Caco-2 (cell line): ENCODE data around the gene RPL22L1. TPM values are rescaled to one million over a fixed set of nuclear protein-coding genes. Genes with fewer than 3 reads are reported as not detected.
"Not testable (repeated sequence)": the region's sequence is repeated elsewhere in the genome, so short reads cannot be mapped to it uniquely, and the experiment has no call there.

Experiments used
- BruUV-seq: library from RNA; stranded (reverse); fragments of 400-500 nt; replicated peaks from 2 replicates; lab custom pipeline; 2021; lab: Mats Ljungman, UMichigan
- CTCF ChIA-PET: fragments of 300-600 bp; sonication (Branson Sonifier 250); formaldehyde crosslinking; loops from one replicate; lab custom pipeline; 2022; ENCODE audit warnings: antibody characterized with exemption; lab: Charles Lee
- POLR2A ChIA-PET: fragments of 300-600 bp; sonication (Branson Sonifier 250); formaldehyde crosslinking; loops from one replicate; lab custom pipeline; 2022; ENCODE audit warnings: antibody characterized with exemption; lab: Charles Lee
- DNase-seq, 2 experiments: peaks; one replicate each; pipeline versions ENCODE4 v3.0.0 to v3.0.0-alpha.2; 2020 to 2022
- H3K27me3 ChIP-seq: replicated peaks from 2 replicates; pipeline ENCODE4 v1.6.0; 2011; ENCODE audit warnings: low read length; ENCODE audit not compliant: control insufficient read depth, insufficient read depth
- H3K36me3 ChIP-seq: 2 replicates; pipeline ENCODE4 v1.5.1; 2011; ENCODE audit warnings: low read length; ENCODE audit not compliant: control insufficient read depth, insufficient read depth
- H3K4me1 ChIP-seq: fragments of 250-450 bp; sonication (Bioruptor Pico); 2 replicates; pipeline ENCODE4 v1.5.1; 2020; ENCODE audit warnings: mild to moderate bottlenecking
- H3K4me3 ChIP-seq: 2 replicates; pipeline ENCODE4 v1.5.1; 2011; ENCODE audit warnings: low read depth, mild to moderate bottlenecking, control low read depth, low read length
- H3K9me3 ChIP-seq: fragments of 250-450 bp; sonication (Bioruptor Pico); 2 replicates; pipeline ENCODE4 v1.5.1; 2020; ENCODE audit warnings: mild to moderate bottlenecking, moderate library complexity
- H3K27ac Mint-ChIP-seq: one replicate; pipeline ENCODE4 v1.8.0; 2022; ENCODE audit warnings: mixed read lengths; ENCODE audit not compliant: unreplicated experiment
- H3K27me3 Mint-ChIP-seq: one replicate; pipeline ENCODE4 v1.8.0; 2022; ENCODE audit warnings: mixed read lengths; ENCODE audit not compliant: insufficient read depth, unreplicated experiment
- H3K36me3 Mint-ChIP-seq: one replicate; pipeline ENCODE4 v1.8.0; 2022; ENCODE audit warnings: mild to moderate bottlenecking, mixed read lengths; ENCODE audit not compliant: insufficient read depth, unreplicated experiment
- H3K4me1 Mint-ChIP-seq: one replicate; pipeline ENCODE4 v1.8.0; 2022; ENCODE audit warnings: low read depth, mixed read lengths; ENCODE audit not compliant: unreplicated experiment
- H3K4me3 Mint-ChIP-seq: one replicate; pipeline ENCODE4 v1.8.0; 2022; ENCODE audit warnings: mild to moderate bottlenecking, moderate library complexity, mixed read lengths; ENCODE audit not compliant: unreplicated experiment
- H3K9me3 Mint-ChIP-seq: one replicate; pipeline ENCODE4 v1.8.0; 2022; ENCODE audit warnings: mixed read lengths; ENCODE audit not compliant: unreplicated experiment
- intact Hi-C: fragments of 100-400 bp; cut with micrococcal nuclease; formaldehyde crosslinking; loops from one replicate; pipeline ENCODE4 v1.10.0; 2022; ENCODE audit not compliant: unreplicated experiment
- total RNA-seq: library from RNA; stranded (reverse); gene quantifications from 2 replicates; pipeline ENCODE4 v1.2.3, GENCODE V29; 2022
- TF ChIP-seq, protein P1 (sequence below), 2 experiments: fragments of 200-600 bp in 1 of 2; IDR thresholded peaks; 1 replicate in 1 of 2; 2 replicates in 1 of 2; pipeline versions ENCODE4 v1.5.1 to v1.8.0; 2011 to 2022; ENCODE audit warnings: antibody characterized with exemption in 1 of 2, control low read depth in 1 of 2, inconsistent platforms in 1 of 2, low read depth in 1 of 2, low read length in 1 of 2, mild to moderate bottlenecking in 1 of 2, moderate library complexity in 1 of 2; ENCODE audit not compliant: insufficient read depth in 1 of 2, severe bottlenecking in 1 of 2, unreplicated experiment in 1 of 2

The RPL22L1 gene
- total RNA-seq, 1 experiment from 2014 or later, result 31.1 TPM

DNA sequence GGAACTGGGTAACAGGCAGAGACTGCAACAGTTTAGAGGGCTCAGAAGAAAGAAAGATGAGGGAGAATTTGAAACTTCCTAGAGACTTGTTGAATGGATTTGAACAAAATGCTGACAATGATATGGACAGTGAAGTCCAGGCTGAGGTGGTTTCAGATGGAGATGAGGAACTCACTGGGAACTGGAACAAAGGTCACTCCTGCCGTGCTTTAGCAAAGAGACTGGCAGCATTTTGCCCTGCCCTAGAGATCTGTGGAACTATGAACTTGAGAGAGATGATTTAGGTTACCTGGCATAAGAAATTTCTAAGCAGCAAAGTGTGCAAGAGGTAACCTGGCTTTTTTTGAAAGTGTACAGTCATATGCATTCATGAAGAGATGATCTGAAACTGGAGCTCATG is 26.8 kb upstream of the RPL22L1 start:
- POLR2A ChIA-PET, result no interaction called here

DNA sequence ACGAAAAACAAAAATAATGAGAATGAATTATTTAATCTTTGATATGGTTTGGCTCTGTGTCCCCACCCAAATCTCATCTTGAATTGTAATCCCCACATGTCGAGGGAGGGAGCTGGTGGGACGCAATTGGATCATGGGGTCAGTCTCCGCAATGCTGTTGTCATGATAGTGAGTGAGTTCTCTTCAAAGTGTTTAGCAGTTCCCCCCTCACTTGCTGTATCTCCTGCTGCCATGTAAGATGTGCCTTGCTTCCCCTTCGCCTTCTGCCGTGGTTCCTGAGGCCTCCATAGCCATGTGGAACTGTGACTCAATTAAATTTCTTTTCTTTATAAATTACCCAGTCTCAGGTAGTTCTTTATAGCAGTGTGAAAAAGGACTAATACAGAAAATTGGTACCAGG is 26.3 kb upstream of the RPL22L1 start:
- H3K4me3 ChIP-seq, H3K9me3 Mint-ChIP-seq, H3K4me1 Mint-ChIP-seq, H3K27me3 ChIP-seq, H3K4me1 ChIP-seq, POLR2A ChIA-PET, CTCF ChIA-PET, H3K36me3 ChIP-seq, H3K9me3 ChIP-seq, intact Hi-C loops, H3K27me3 Mint-ChIP-seq, H3K36me3 Mint-ChIP-seq, H3K4me3 Mint-ChIP-seq, DNase-seq, BruUV-seq, H3K27ac Mint-ChIP-seq: not testable (repeated sequence)

More for the DNA sequence above, 26.8 kb upstream of the RPL22L1 start:
- CTCF ChIA-PET, result no interaction called here
- Histone ChIP-seq H3K27me3 (no peaks in the 10 kb centered on the region), H3K4me1 (no peaks in the 10 kb centered on the region), H3K9me3 (0 out of 2 replicates have a peak, but pooled peaks cover 3% of the 10 kb centered on the region), H3K4me3 (no peak overlapping the region), H3K36me3 (no peaks in the 10 kb centered on the region)
- H3K9me3 Mint-ChIP-seq, result no peaks in the 10 kb centered on the region
- no peak overlapping the region for H3K4me3 Mint-ChIP-seq
- no peak for DNase-seq
- TF ChIP-seq, protein P1, sequence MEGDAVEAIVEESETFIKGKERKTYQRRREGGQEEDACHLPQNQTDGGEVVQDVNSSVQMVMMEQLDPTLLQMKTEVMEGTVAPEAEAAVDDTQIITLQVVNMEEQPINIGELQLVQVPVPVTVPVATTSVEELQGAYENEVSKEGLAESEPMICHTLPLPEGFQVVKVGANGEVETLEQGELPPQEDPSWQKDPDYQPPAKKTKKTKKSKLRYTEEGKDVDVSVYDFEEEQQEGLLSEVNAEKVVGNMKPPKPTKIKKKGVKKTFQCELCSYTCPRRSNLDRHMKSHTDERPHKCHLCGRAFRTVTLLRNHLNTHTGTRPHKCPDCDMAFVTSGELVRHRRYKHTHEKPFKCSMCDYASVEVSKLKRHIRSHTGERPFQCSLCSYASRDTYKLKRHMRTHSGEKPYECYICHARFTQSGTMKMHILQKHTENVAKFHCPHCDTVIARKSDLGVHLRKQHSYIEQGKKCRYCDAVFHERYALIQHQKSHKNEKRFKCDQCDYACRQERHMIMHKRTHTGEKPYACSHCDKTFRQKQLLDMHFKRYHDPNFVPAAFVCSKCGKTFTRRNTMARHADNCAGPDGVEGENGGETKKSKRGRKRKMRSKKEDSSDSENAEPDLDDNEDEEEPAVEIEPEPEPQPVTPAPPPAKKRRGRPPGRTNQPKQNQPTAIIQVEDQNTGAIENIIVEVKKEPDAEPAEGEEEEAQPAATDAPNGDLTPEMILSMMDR (IDR thresholded peaks at IDR 0.05; ENCODE audit: insufficient read depth in 1 of 2, low read depth in 1 of 2, low read length in 1 of 2, severe bottlenecking in 1 of 2, unreplicated experiment in 1 of 2), result no peak
- no peaks in the 10 kb centered on the region for H3K27me3 Mint-ChIP-seq
- intact Hi-C loops, result no loop called here
- H3K4me1 Mint-ChIP-seq, result no peaks in the 10 kb centered on the region
- no peak overlapping the region for H3K27ac Mint-ChIP-seq
- BruUV-seq, result no TSS peak
- H3K36me3 Mint-ChIP-seq, result peaks cover 10% of the 10 kb centered on the region

DNA sequence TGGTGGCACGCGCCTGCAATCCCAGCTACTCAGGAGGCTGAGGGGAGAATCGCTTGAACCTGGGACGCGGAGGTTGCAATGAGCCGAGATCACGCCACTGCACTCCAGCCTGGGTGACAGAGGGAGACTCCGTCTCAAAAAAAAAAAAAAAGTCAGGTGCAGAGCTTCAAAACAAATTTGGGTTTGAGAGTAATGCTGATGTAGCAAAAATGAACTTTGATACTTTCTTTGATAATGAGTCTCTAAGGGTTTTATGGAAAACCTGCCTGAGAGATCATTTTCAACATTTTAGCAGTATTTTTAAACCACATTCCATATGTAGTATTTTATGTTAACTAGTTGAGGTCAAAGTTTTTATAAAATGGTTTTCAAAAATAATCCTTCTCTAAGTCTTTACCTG is 23.9 kb upstream of the RPL22L1 start:
- Histone ChIP-seq H3K9me3 (0 out of 2 replicates have a peak, but pooled peaks cover 3% of the 10 kb centered on the region), H3K27me3 (no peaks in the 10 kb centered on the region), H3K4me1 (no peaks in the 10 kb centered on the region), H3K4me3 (no peak overlapping the region), H3K36me3 (no peaks in the 10 kb centered on the region)
- Mint-ChIP-seq H3K27me3 (no peaks in the 10 kb centered on the region), H3K4me1 (no peaks in the 10 kb centered on the region), H3K36me3 (peaks cover 10% of the 10 kb centered on the region), H3K9me3 (no peaks in the 10 kb centered on the region), H3K4me3 (no peak overlapping the region), H3K27ac (no peak overlapping the region)
- CTCF ChIA-PET, result no interaction called here
- intact Hi-C loops, result no loop called here
- TF ChIP-seq, protein P1 (IDR thresholded peaks at IDR 0.05; ENCODE audit: insufficient read depth in 1 of 2, low read depth in 1 of 2, low read length in 1 of 2, severe bottlenecking in 1 of 2, unreplicated experiment in 1 of 2), result no peak
- POLR2A ChIA-PET, result no interaction called here
- no TSS peak for BruUV-seq
- no peak for DNase-seq

DNA sequence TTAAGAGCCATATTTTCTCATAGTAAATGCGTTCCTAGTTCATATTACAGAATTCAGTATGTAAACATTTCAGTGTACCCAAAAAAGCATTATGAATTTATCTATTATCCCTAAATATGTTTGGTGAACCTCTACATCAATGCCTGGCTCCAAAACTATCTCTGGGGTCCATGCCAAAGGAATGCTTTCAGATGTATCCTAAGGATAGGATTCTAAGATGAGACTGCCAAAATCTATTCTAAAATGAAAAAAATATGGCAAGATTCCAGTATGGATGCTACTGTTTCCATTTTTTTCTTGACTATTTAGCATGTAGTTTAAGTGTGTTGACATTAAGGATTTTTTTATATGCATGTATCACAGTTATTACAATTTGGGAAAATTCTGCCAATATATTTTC is 19.6 kb upstream of the RPL22L1 start:
- Mint-ChIP-seq H3K4me3 (no peak overlapping the region), H3K4me1 (no peaks in the 10 kb centered on the region), H3K9me3 (no peaks in the 10 kb centered on the region), H3K27me3 (no peaks in the 10 kb centered on the region), H3K36me3 (no peaks in the 10 kb centered on the region), H3K27ac (no peak overlapping the region)
- no peaks in the 10 kb centered on the region for H3K36me3 ChIP-seq
- H3K4me1 ChIP-seq, result no peaks in the 10 kb centered on the region
- no peak for DNase-seq
- intact Hi-C loops, result no loop called here
- H3K27me3 ChIP-seq, result no peaks in the 10 kb centered on the region
- H3K4me3 ChIP-seq, result no peak overlapping the region
- TF ChIP-seq, protein P1 (IDR thresholded peaks at IDR 0.05; ENCODE audit: insufficient read depth in 1 of 2, low read depth in 1 of 2, low read length in 1 of 2, severe bottlenecking in 1 of 2, unreplicated experiment in 1 of 2), result no peak
- CTCF ChIA-PET, result no interaction called here
- no TSS peak for BruUV-seq
- POLR2A ChIA-PET, result no interaction called here
- H3K9me3 ChIP-seq, result no peaks in the 10 kb centered on the region
